HUES6 (cell line): Measurements from ENCODE around the gene EXOC3L4.

Source experiments
- H3K27ac ChIP-seq: 2 replicates; pipeline ENCODE4 v1.7.0; 2013; ENCODE audit warnings: low read depth, mild to moderate bottlenecking, low read length, inconsistent platforms
- H3K27me3 ChIP-seq: 2 replicates; pipeline ENCODE4 v1.6.1; 2013; ENCODE audit warnings: low read length; ENCODE audit not compliant: control insufficient read depth, insufficient read depth
- H3K36me3 ChIP-seq: 2 replicates; pipeline ENCODE4 v1.6.1; 2013; ENCODE audit warnings: low read length; ENCODE audit not compliant: control insufficient read depth, insufficient read depth
- H3K4me1 ChIP-seq: 2 replicates; pipeline ENCODE4 v1.6.1; 2013; ENCODE audit warnings: low read length; ENCODE audit not compliant: control insufficient read depth, insufficient read depth
- H3K4me3 ChIP-seq: 2 replicates; pipeline ENCODE4 v1.5.1; 2013; ENCODE audit warnings: low read depth, low read length
- H3K9ac ChIP-seq: one replicate; pipeline ENCODE4 v1.6.1; 2013; ENCODE audit warnings: mild to moderate bottlenecking, low read length
- H3K9me3 ChIP-seq: 2 replicates; pipeline ENCODE4 v1.6.1; 2013; ENCODE audit warnings: low read depth, low read length; ENCODE audit not compliant: control insufficient read depth, insufficient read depth

EXOC3L4 gene

GRCh38 chr14:103132381-103133209 lies 38.1 kb downstream of the EXOC3L4 start:
- peaks cover 4% of the 10 kb centered on the region; the same call in 1 of the 2 replicates for H3K27me3 ChIP-seq
- H3K4me3 ChIP-seq = no peak overlapping the region
- no peaks in the 10 kb centered on the region for H3K9me3 ChIP-seq
- no peak overlapping the region for H3K27ac ChIP-seq
- H3K9ac ChIP-seq = no peak overlapping the region
- peaks cover 50% of the 10 kb centered on the region for H3K36me3 ChIP-seq
- peaks cover 12% of the 10 kb centered on the region for H3K4me1 ChIP-seq

- H3K27ac ChIP-seq = no peak overlapping the region
- no peak overlapping the region for H3K4me3 ChIP-seq
- peaks cover 50% of the 10 kb centered on the region for H3K36me3 ChIP-seq
- no peak overlapping the region for H3K9ac ChIP-seq
- peaks cover 12% of the 10 kb centered on the region for H3K4me1 ChIP-seq
- H3K9me3 ChIP-seq = no peaks in the 10 kb centered on the region
- no peaks in the 10 kb centered on the region; the same call in 1 of the 2 replicates for H3K27me3 ChIP-seq
Measured at GRCh38 chr14:103133210-103134140, 39.0 kb downstream of the EXOC3L4 start.

DNA sequence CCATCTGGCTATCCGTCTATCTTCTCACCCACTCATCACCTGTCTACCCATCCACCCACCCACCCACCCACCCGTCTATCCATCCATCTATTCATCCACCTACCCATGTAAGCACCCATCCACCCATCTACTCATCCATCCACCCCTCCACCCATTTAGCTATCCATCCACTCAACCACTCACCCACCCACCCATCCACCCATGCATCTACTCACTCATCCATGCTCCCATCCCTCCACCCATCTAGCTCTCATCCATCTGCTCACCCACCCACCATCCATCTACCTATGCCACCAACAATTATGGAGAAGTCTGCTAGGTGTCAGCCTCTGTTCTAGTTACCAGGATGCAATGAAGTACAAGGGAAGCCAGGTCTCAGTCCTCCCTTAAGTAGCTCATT lies 39.9 kb downstream of the EXOC3L4 start:
- Histone ChIP-seq H3K27me3 (no peaks in the 10 kb centered on the region; the same call in 1 of the 2 replicates), H3K9me3 (no peaks in the 10 kb centered on the region), H3K27ac (no peak overlapping the region), H3K36me3 (peaks cover 50% of the 10 kb centered on the region), H3K4me3 (no peak overlapping the region), H3K9ac (no peak overlapping the region), H3K4me1 (peaks cover 15% of the 10 kb centered on the region)

GRCh38 chr14:103134919-103135318 lies 40.4 kb downstream of the EXOC3L4 start:
- H3K4me3 ChIP-seq = no peak overlapping the region
- H3K9me3 ChIP-seq = no peaks in the 10 kb centered on the region
- H3K4me1 ChIP-seq = peaks cover 20% of the 10 kb centered on the region
- no peaks in the 10 kb centered on the region; the same call in 1 of the 2 replicates for H3K27me3 ChIP-seq
- H3K27ac ChIP-seq = no peak overlapping the region
- H3K9ac ChIP-seq = no peak overlapping the region
- peaks cover 47% of the 10 kb centered on the region for H3K36me3 ChIP-seq

DNA sequence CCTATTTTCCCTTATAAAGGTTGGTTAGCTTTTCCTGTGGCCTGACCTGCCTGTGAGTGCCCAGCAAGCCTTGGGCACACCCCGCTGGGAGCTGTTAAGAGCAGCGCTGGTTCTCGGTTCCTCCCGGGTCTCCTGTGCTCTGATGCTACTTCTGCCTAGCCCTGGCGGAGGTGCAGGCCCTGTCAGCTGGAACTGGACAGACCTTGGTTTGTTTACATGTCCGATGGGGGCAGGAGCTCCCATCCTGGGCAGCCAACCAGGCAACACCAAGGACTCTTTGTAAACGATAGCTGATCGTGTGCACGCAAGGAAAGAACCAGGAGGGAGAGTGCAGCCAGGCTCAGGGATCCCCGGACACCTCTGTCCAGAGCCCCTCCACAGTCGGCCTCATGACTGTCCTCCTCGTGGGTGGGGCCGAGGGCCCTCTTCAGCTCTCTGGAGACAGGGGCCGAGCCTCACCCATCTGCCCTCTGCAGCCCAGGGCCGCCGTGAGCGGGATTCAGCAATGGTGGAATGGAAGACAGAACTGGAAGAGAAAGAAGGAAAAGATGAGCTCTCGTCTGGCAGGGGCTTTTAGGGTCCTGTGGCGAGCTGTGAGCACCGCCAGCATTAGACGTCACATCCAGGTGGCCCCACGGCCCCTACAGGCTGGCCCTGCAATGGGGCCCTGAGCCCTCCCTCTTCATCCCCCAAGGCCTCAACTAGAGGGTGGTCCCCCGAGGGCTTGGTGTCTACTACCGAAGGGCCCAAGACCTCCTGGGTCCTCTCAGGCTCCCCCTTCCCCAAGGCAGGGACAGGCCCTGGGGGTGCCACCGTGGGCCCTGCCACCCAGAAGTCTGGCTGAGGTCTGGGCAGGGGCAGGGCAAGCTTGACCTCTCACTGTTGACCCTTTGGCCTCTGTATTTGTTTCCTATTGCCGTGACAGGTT lies 41.1 kb downstream of the EXOC3L4 start:
- Histone ChIP-seq H3K27me3 (no peaks in the 10 kb centered on the region; the same call in 1 of the 2 replicates), H3K9me3 (no peaks in the 10 kb centered on the region), H3K4me1 (peaks cover 20% of the 10 kb centered on the region), H3K9ac (no peak overlapping the region), H3K4me3 (no peak overlapping the region), H3K27ac (no peak overlapping the region), H3K36me3 (peaks cover 40% of the 10 kb centered on the region)

DNA sequence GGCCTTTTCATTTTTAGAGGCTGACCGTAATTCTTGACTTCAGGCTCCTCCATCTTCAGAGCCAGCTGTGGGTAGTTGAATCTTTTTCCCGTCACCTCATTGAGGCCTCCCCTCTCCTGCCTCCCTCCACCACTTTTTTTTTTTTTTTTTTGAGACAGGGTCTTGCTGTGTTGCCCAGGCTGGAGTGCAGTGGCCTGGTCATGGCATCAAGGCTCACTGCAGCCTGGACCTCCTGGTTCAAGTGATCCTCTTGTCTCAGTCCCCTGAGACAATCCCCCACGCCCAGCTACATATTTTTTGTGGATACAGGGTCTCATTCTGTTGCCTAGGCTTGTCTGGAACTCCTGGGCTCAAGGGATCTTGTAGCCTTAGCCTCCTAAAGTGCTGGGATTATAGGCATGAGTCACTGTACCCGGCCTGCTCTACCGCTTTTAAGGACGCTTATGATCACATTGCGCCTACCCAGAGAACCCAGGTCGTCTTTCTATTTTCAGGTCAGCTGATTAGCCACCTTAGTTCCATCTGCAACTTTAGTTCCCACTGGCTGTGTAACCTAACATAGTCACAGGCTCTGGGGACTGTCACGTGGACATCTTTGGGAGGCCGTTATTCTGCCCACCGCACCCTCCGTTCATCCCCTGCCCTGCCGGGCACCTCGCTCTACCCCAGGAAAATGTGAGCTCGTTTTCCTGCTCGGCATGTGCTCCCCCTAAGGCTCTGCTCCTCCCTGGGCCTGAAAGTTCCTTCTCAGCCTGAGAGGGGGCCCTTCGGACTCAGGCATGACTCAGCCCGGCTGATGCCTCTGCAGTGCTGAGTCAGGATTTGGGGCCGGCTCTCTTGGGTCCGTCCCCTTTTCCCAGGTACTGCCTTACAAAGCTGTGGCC lies 42.1 kb downstream of the EXOC3L4 start:
- Histone ChIP-seq H3K27ac (no peak overlapping the region; the same call in 1 of the 2 replicates), H3K27me3 (no peaks in the 10 kb centered on the region; the same call in 1 of the 2 replicates), H3K36me3 (peaks cover 31% of the 10 kb centered on the region), H3K9me3 (no peaks in the 10 kb centered on the region), H3K4me1 (peaks cover 20% of the 10 kb centered on the region), H3K4me3 (no peak overlapping the region), H3K9ac (no peak overlapping the region)

GRCh38 chr14:103137689-103138300 lies 43.3 kb downstream of the EXOC3L4 start:
- Histone ChIP-seq H3K36me3 (peaks cover 29% of the 10 kb centered on the region), H3K4me1 (peaks cover 20% of the 10 kb centered on the region), H3K9me3 (no peaks in the 10 kb centered on the region), H3K4me3 (0 out of 2 replicates have a peak overlapping the region, but pooled peaks have one; percentile 58), H3K27ac (no peak overlapping the region), H3K27me3 (no peaks in the 10 kb centered on the region; the same call in 1 of the 2 replicates), H3K9ac (no peak overlapping the region)

- Histone ChIP-seq H3K4me3 (peak overlapping the region; percentile 58), H3K36me3 (peaks cover 22% of the 10 kb centered on the region)
Measured at GRCh38 chr14:103138301-103139131, 44.0 kb downstream of the EXOC3L4 start.

More at GRCh38 chr14:103138301-103139131, 44.0 kb downstream of the EXOC3L4 start:
- no peak overlapping the region; the same call in 1 of the 2 replicates for H3K27ac ChIP-seq
- H3K27me3 ChIP-seq = no peaks in the 10 kb centered on the region; the same call in 1 of the 2 replicates
- H3K9me3 ChIP-seq = no peaks in the 10 kb centered on the region
- peaks cover 20% of the 10 kb centered on the region for H3K4me1 ChIP-seq
- H3K9ac ChIP-seq = peak overlapping the region; percentile 62
